Stimulated activated CD8-positive, alpha-beta memory T cell treated with anti-CD3 and anti-CD28 coated beads, Interleukin-15, amount 100 ng/mL, for 4 hours (primary cell): Measurements from ENCODE around the gene XXYLT1.

ENCODE experiments used
- DNase-seq, 2 donors: peaks; one replicate each; pipeline ENCODE4 v3.0.0-alpha.2; 2020; ENCODE audit warnings: low read depth in 2 of 2

Gene XXYLT1

DNA sequence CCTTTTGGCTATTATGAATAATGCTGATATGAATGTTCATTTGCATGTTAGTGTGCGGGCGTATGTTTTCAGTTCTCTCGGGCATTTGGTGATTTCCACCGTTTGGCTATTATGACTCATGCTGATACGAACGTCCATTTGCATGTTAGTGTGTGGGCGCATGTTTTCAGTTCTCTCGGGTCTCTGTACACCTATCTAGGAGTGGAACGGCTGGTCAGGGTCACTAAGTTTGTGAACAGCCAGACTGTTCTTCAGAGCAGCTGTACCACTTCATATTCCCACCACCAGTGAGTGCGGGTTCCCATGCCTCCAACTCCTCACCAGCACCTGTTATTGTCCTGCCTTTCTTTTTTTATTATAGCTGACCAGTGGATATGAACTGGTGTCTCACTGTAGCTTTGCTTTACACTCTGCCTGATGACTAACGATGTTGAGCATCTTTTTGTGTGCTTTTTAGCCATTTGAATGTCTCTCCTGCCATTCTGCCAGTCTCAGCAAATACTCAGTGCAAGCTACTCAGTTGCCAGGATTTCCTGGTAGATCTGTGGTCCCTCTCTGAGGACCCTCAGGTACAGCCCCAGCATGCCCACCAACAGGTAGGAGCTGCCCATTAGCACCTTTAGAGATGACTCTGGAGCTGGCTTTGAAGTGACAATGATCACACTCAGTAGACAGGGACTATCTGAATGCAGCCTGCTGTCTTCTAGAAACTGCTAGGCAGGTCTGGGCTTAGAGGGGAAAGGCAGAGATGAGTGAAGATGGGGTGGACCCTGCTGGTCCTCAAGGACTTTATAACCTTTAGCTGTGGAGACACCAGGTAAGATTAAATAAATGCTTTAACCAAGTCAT, 141.1 kb downstream of the XXYLT1 start:
- DNase-seq: no peak

DNA sequence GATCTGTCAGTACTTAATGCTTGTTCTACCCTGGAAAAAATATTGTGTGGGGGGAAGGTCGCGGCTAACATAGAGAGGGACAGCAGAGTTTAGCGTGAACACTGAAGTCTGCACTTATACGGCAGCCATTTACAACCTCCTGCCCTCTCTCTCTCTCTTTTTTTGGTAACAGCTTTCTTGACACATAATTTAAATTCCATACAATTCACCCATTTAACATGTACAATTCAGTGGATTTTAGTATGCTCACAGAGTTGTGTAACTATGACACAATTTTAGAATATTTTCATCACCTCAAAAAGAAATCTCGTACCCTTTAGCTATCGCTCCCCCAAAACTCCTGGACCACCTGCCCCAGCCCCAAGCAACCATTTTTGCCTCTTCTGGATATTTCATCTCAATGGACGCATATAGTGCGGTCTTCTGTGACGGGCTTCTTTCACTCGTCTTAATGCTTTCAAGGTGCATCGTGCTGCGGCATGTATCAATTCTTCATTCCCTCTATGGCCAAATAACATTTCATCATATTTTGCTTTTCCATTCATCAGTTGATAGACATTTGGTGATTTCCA, 141.8 kb downstream of the XXYLT1 start:
- no peak for DNase-seq

DNA sequence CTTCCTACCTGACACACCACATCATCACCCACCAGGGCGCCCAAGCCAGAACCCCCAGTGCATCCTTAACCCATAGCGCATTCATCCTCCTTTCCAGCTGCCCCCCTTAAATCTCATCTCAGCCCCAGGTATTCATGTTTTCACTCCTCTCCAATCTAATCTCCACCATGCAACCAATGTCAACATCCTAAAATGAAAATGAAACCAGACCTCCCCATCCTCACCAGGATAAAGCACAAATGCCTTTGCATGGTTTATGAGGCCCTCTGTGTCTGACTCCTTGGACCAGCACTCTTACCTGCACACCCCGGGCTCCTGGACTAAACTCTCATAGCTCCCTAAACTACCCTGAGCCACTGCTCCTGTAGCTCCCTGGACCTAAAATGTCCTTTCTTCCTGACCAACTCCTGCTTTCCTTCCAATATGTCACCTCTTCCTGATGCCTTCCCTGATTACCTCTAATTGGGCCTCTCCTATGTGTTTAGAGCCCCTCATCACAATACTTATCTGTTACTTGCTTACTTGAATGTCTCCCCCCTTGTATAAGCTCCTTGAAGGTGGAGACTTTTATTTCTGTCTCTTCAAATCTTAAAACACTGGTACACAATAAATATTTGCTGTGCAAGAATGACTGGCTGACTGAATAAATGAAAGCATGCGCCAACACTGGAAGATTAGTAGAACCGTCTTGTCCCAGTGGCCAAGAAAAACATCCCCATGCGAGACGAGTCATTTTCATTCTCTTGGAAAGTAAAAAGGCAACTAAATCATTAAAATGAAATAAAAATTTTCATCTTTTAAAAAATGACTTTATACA, 142.5 kb downstream of the XXYLT1 start:
- no peak for DNase-seq

DNA sequence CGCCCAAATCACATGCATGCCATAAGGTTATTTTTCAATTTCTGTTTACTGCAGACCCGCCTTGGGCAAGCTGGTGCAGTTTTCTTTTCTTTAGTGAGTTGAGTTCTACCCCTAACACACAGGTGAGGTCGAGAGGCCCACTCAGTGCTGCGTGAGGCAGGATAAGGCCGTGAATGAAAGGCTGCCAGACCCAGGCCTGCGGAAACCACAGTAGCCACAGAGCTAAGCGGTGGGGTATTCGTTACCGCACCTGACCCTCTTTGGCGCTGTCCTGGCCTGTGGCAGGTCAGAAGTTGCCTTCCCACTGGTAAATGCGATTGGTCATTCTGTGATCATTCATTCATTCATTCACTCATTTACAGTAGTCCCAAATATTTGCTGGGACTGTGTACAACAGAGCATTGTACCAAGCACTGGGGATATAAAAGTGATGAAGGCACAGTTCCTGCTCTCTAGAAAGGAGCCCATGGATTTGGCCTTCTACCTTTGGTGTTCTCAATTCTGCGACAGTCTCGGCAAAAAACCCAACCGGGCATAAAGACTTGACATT, 144.8 kb downstream of the XXYLT1 start:
- DNase-seq: no peak

DNA sequence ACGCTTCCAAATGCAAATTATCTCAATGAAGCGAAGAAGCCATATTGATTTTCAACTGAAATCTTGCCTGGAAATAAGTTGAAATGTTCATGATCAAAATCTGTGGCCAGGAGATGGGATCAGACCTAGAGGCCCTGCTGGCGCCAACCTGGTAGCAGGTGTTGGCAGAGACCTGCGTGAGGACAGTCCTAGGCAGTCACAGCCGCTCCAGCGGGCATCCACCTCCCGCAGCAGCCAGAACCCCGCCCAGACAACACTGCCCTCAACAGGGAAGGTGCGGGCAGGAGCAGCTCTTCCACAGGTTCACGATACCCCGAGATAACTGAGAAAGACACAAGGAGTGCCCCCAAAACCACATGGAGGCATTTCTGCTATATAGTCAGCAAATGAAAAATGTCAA, 145.3 kb downstream of the XXYLT1 start:
- no peak for DNase-seq

DNA sequence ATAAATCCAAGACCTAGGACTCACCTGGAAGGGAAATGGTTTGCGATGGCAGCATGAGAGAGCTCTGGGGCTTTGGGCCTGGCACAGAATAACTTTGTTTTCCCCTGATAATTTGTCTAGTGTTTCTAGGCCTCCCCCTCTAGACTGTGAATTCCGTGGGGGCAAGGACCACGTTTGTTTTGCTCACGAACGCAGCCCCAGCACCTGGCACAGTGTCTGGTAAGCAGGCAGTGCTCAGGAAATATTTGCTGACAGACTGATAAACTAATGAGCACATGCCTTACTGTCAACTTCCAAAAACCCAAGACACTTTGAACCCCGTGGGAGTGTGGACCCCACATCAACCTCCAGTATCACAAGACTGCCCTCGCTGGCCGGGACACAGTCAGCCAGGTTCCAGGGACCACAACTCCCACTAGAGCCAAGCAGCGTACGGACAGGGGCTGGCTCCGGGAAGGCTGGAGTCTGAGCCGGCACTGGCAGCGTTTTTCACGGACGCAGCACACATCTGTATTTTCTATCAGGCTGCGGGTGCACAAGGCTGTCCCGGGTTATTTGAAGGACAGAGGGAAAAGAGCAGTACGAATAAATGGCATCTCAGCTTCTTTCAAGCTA, 146.5 kb downstream of the XXYLT1 start:
- no peak for DNase-seq

DNA sequence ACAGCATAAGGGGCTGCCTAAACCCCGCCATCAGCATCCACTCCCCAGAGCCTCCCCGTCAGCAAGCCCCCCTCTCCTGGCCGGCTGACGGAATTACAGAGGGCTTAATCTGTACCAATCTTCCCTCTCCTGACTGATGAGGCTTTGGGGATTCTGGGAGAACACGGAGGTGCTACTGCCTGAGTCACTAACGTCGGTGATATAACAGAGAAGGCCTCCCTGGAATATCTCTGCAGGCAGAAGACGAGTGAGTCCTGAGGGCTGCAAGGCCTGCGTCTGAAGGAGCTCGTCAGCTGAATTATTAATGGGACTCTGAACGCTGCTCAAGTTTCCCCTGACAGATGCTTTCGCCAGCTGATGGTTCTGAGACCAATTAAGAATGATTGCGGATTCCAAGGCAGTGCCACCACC, 147.7 kb downstream of the XXYLT1 start:
- DNase-seq: no peak

DNA sequence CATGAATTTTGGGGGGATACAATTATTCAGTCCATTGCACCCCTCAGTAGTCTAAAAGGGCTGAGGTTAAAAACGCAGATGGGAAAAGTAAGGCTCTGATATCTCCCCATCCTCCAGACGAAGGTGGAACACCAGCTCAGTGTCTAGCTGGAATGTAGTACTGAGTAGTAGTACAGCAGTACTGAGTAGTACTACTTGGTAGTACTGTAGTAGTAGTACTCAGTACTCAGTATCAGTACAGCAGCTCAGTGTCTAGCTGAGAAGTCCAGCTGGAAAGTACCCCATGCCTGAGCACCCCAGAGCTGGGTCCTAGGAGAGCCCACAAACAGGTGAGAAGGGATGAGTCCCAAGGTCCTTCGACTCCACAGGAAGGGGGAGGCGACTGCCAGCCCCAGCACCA, 148.7 kb downstream of the XXYLT1 start:
- DNase-seq: no peak

DNA sequence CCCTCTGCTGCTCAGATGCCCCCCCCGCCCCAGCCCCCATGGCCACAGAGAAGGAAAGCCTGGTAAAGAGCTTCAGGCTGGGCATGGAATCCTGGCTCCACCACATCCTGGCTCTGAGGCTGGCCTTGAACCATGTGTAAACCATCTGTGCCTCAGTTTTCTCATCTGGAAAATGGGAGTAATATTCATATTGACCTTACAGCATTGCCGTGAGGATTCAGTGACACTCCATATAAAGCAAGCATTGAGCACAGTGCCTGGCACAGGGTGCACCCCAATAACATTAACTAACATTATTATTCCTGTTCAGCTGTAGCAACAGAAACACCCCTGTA, 150.7 kb downstream of the XXYLT1 start:
- no peak for DNase-seq

DNA sequence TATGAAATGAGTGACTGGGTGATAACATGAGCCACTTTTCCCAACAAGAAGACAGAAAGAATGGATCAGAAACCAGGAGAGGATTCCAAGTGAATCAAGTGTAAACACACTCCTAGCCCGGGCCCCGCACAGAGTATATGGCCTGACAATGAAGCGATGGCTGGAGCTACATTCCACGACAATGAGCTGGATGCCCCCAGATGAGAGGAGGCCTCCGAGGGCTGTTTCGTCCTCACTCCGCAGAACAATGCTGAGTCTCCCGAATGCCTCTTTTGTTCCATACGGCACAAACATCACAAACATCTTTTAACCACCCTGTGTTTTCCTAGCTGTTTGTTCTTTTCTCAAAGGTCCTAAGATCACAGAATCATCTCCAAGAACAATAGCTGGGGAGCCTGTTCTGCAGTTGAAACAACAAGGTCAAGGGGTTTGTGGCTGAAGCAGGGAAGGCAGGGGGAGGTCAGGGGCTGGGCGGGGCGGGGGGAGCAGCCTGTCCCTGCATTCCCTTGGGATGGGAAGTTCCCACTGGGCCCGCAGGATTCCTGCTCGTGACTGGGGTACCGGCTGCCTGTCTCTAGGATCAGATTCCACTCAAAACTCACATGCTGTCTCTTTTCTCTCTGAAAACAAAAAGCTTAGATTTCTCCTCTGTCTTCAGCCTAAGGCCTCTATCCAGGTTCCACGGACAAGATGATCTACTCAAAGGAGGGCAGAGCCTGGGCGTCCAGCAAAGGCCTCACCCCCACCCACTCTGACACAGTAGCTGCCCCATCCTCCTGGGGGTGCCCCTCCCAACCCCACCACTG, 151.3 kb downstream of the XXYLT1 start:
- no peak for DNase-seq

DNA sequence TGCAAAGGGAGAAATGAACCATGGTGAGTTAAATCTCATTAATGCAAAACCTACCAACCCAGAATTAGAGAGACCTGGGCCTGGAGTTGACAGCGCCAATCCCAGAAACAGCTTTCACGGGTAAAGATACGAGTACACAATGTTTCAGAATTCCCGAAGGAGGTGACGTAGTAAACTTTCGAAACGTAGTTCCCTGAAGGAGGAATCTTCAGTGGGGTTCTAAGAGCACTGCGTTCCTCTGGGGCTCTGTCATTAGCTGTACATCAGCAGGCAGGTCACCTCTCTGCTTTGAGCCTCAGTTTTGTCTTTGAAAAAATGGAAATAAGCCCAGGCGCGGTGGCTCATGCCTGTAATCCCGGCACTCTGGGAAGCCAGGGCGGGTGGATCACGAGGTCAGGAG, 152.3 kb downstream of the XXYLT1 start:
- no peak for DNase-seq

DNA sequence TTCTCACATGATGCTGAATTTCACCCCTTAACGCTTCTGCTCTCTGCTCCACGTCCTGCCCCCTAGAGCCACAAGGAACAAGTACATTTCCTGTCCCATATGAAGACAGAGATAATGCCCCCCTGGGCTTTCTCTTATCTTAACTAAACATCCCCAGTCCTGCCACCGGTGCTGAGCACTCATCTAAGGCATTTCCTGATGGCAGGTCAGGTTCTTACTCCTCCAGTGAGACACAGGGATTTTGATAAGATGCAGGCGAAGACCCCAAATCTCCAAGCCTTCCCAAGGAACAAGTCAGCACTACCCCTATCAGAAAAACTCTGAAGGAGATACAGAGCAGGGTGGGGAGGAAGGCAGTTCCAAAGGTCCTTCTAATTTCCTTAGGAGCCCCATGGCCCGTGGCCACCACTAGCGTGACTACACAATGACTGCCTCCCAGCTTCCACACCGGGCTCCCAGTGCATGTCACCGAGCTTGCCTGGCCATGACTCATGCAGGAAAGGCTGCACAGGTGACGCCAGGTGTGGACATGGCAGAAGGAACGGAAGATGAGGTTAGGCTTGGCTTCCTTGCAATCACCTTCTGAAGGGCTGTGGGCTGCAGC, 152.9 kb downstream of the XXYLT1 start:
- no peak for DNase-seq

DNA sequence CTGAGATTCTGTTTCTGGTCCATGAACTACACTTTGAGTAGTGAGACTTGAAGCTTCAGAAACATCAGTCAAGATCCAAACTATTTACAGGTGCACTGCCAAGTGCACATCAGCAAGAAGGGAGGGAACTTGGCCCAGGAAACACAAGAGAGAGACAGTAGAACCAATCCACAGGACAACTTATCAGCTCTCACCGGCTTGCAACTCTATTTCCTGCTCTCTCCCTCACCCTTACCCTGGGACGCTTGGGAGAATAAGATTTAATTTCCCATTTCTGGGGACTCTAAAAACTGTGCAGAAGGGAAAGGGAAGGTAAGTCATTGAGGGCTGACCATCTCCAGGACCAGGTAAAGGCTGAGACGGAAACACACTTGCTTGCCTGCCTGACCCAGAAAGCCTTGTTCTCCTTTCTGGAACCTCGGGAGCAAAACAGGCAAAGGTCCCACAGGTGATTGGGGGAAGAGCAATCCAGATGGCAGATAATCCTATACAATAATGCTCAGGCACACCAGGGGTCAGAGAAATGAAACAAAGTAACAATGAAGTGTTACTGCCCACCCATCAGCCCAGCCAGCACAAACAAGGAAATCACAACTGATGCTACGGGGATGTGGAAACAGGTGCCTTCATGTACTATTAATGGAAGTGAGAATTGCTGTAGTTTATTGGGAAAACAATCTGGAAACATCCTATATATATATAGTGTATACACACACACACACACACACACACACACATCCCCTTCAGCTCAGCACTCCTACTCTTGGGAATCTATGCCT, 154.4 kb downstream of the XXYLT1 start:
- DNase-seq: no peak

DNA sequence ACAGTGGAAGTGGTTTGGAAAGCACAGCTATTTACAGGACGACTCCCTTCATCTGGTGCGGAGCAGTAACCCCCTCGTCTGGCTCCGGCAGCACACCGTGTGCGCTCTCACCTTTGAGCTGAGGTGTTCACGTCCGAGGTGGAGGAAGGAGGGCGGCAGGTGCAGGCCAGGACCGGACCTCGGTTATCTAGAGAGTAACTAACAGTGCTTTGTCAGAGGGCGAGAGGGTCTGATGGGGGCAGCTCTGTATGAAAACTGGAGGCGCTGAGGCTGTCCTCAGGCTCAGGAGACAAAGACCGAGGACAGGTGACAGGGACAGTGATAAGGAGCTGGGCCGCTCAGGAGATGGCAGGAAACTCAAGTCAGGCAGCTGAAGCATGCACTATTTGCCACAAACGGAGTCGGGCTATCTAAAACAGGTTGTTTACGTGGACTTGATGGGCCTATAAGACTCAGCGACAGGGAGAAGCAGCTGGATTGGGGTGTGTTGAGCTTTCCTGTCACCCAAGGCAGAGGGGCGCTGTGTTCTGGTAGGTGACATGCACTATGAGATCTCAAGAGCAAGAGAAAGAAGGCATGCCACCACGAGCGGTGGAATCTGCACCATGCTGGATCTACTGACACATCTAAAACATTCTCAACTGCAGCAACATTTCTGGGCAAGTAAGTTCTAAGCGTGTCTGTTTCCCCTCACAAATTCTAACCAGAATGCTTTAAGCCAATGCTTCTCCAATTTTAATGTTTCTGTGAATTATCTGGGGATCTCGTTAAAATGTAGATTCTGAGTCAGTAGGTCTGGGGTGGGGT, 155.2 kb downstream of the XXYLT1 start:
- no peak for DNase-seq

DNA sequence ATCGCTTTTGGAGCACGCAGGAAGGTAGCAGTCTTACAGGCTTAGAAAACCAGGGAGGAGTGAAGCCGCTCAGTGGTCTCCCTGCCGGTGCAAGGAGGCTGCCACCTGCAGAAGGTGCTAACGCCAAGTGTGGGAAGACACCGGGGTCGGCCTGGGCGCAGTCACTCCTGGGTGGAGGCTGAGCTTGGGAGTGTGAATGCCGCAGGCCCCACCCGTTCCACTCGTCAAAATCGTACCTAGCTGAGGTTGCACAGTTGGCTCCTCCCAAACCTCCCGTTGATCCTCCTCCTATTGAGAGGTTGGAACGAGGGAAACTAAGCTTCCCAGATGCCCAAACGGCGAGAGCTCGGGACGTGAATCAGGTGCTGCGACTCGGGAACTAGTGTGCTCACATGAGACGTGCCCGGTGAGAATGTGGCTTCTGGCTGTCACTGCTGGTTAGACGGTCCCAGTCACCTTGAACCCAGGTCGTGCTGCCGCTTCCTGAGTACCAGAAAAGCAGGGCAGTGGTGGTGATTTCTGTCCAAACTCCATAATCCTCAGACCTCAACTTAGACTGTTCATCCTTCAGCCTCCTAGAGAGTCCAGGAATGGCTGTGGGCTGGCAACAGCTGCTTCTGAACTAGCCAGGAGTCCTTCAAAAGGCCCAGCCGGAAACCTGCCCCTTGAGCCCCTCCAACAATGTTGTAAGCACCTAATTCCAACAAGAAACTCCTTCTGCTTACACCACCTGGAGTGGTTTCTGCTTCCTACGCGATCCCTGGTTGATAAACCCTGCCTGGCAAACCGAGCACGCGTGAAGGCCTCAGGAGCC, 156.0 kb downstream of the XXYLT1 start:
- no peak for DNase-seq

DNA sequence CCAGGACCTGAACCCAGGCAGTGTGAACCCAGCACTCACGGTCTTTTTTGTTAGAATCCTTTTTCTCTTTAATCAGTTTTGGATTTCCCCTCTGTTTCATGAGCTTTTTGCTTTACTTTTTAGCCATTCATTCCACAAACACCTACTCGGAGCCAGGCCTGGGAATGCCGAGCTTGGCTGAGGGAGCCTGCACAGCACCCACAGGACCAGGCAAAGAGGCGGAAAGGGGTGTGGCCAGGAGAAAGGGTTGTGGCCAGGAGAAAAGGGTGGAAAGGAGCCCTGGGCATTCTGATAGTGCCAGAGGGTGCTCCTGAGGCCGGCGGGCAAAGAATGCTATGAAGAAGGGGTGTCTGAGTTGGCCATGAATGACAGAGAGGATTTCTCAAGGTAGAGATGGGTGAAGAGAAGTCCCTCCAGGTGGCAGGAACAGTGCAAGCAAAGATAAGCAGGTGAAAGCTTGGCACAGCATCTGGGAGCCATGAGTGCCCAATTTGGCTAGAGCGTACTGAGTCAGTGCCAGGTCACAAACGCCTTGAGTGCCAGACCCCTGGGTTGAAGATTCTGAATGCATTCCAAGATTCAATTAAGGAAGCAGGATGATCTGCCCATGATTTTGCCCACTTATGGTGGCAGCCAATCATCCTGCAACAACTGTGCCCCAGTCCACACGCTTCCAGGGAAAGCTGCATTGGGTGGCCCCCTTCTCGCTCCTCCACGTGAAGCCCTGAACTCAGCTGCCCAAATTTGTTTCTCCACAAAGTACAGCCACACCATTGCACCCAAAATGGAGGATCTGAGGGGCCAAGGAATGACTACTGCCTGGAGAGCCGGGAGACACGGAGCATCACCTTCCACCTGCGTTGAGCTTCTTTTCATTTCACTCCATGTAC, 157.2 kb downstream of the XXYLT1 start:
- no peak for DNase-seq

DNA sequence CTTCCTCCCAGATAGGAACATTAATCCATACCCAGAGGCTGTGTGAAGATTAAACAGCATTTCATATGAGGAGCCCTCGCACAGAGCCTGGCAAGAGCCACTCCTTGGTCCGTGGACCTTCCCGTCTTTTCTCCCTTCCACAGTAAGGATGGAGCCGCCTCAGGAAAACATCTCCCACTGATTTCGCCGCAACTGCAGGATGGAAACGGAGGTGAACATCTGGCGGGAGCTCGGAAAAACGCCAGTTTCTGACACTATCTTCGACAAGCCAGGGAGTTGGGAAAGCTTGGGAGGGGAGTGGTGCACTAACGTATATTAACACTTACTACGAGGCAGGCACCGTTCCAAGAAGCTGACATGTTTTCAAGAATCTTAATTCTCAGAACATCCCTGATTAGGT, 157.9 kb downstream of the XXYLT1 start:
- no peak for DNase-seq
